ENCODE data around the gene GNA14.
"Not testable (repeated sequence)": the region's sequence is repeated elsewhere in the genome, so short reads cannot be mapped to it uniquely, and the experiment has no call there.

The GNA14 gene

GRCh38 chr9:77640741-77641580 is 7.2 kb downstream of the GNA14 start:
- no peak for DNase-seq

- no peak for DNase-seq
Measured at GRCh38 chr9:77632652-77633051, 15.5 kb downstream of the GNA14 start.

DNA sequence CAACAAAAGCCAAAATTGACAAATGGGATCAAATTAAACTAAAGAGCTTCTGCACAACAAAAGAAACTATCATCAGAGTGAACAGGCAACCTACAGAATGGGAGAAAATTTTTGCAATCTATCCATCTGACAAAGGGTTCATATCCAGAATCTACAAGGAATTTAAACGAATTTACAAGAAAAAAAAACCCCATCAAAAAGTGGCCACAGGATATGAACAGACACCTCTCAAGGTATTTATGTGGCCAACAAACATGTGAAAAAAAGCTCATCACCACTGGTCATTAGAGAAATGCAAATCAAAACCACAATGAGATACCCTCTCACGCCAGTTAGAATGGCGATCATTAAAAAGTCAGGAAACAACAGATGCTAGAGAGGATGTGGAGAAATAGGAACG is 19.3 kb downstream of the GNA14 start:
- DNase-seq, result not testable (repeated sequence)

DNA sequence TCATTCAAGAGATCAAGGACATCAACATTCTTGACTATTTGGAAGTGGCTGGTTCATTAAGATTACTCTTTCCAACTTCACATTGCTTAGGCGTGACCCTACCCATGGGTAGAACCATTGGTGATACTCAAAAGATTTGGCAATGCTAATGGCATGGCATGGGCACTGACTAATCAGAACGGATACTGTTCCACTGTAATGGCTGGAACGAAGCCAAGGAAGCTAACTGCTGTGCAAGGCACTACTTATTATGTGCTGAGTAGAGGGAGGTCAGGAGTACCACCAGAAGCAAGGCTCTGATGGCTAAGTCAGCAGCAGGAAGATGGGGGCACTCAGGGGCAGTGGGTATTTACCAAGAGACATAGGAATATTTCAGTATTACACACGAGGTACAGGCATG is 31.9 kb downstream of the GNA14 start:
- DNase-seq, result no peak

GRCh38 chr9:77614645-77615044 is 33.5 kb downstream of the GNA14 start:
- no peak for DNase-seq

DNA sequence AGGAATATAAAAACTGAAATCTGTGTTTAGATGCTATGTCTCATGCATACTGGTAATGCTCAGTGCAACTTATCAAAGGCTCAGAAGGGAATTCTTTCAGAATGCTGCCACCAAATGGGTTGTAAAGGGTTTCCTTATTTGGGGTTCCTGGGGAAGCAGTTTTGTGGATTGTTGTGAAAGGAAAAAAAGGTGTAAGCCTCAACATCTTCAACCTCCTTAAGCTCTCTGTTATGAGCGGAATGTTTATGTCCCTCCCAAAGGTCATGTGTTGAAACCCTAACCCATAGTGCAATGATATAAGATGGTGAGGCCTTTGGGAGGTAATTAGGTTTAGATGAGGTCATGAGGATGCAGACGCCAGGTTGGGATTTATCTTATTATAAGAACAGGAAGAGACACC is 41.6 kb downstream of the GNA14 start:
- no peak for DNase-seq

DNA sequence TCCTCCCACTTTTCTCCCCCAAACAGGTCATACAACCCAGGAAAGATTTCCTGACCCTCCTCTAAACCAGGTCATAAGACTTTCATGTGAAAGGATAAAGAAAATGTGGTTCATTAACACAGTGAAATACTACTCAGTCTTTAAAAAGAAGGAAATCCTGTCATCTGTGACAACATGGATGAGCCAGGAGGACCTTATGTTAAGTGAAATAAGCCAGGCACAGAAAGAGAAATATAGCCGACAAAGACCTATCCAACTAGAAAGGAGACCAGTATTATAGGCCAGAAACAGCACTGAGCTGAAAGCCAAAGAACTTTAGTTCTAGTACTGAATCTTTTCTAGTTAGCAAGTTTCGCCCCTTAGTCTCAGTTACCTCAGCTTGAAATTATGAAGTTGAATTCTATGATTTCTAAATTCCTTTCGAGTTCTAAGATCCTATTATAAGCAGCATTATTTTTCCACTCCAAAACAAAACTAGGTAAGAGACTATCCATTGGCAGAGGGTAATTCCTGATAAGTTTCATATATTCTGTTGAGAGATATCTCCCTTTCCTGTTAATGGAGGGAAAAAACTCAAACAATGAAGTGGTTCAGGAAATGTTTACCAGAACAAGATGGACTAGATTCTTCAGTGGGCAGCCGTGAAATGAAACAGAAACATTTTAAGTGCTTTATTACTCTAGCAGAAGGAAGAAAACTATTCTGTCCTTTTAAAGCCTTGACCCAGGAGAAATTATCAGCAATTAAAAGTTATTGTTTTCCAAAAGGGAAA is 42.5 kb downstream of the GNA14 start:
- DNase-seq, result no peak

DNA sequence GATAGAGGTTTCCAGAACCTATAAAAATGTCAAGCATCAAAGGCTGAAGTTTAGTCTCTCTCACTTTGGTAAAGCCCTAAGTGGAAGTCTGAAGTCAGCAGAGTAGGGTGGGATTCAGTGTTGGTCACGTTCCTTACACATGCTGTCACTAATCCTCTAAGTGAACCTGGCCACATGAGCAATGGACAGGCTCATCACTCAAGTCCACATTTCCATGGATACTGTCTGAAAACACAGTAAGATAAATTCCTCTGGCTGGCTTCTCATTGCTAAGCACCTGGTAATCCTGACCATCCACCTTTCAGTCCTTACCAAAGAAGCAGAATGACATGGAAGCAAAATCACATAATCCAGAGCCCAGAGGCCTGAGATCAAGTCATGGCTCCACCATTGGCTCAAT is 43.8 kb downstream of the GNA14 start:
- DNase-seq, result no peak

GRCh38 chr9:77602852-77603251 is 45.3 kb downstream of the GNA14 start:
- DNase-seq, result no peak

DNA sequence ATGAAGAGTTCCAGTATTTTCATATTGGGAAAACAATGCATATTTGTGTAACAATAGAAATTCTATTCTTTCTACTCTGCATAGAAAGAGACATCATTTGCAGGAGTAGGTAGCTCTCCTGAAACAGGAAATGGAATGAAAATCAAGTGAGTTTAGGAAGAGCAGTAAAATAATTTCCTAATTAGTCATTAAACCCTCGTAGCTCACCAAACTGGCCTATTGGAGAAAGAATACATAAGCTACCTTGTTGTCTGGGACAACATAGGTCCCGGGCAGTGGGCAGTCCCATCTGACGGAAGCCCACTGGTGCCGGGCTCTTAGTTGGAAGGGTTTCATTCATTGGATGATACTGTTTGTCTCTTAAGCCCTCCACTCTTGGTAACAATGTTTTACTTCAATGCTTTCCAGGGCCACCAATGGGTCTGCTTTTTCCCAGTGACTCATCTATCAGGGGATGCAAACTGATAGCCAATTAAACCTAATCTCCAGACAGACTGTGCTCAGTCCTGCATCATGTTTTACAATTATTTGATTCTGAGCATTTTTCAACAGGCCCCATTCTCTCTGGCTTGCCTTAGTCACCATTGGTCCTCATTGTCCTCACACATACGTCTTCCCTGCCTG is 46.5 kb downstream of the GNA14 start:
- DNase-seq, result no peak

DNA sequence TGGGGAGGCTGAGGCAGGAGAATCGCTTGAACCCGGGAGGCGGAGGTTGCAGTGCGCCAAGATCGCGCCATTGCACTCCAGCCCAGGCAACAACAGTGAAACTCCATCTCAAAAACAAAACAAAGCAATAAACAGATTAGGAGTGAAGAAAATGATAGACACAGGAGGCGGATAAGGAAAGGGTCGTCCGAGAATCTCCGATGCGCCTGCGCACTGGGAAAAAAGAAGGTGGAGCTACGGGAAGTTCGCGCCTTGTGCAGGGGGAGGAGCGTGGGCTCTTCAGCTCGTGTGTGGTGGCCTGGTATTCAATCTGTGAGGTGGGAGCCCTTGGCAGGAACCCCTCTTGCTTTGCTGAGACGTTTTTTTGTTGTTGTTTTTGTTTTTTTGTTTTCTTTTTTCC is 47.3 kb downstream of the GNA14 start:
- no peak for DNase-seq

DNA sequence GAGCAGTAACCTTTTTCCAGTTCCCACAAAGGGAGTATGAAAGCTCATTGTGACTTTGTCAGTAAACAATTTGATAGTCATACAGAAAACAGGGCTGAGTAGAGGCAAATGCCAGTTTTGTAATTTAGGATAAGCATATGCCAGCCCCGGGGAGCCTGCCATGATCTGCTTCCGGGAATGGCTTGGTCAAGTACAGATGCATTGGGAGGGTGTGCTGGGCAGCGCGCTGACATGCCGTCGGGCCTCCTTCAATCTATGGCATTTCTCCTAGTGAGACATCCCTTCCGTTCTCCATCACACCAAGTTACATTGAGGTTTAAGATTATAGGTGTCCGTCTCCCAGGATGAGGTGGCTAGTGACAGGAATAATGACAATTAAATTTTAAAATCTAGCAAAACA is 48.6 kb downstream of the GNA14 start:
- DNase-seq, result no peak

GRCh38 chr9:77598991-77599390 is 49.1 kb downstream of the GNA14 start:
- no peak for DNase-seq

DNA sequence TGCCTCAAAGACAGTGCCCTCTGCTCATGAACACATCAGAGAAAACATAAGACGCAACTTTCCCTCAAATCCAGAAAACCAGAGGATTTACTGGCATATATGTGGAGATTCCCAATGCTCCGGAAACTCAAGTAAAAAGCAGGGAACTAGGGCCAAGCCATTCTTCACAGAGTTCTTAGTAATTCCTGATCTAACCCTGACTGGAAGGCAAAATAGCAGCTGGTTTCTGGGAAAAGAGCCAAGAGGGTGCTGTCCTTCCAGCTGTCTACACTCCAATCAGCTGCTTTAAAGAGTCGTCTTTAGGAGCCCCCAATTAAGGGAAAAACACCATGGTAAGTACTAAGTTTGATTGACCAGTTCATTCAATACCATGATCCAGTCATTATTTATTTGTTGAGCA is 49.6 kb downstream of the GNA14 start:
- peak; percentile 13 for DNase-seq

GRCh38 chr9:77597057-77597456 is 51.1 kb downstream of the GNA14 start:
- DNase-seq, result no peak

DNA sequence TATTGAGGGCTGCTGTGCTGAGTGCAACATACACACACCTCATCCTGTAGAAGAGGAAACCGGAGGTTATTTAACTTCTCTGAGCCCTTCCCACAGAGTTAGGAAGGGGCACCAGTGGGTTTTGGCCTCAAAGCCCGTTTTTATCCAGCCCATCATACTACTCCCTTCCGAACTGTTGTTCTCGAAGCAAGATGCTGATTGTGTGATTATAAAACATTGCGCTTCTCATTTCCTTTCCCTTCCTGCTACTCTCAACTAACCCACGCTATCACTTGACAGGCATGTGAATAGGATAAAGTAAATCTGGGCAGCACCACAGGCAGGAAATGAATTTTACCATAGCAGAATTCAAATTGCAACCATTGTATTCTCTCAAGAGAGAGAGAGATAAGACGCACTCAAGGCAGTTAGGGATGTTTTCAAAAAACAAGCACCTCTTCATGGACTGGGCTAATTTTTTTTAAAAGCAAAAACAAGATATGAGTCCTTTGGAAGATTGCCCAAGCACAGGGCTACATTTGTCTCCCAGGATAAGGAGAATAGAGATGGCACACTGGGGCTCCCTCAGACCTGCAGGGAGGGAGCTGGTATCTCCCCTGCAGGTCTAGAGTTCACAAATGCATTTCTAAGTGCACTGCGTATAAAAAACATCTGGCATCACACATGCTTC is 52.6 kb downstream of the GNA14 start:
- no peak for DNase-seq

DNA sequence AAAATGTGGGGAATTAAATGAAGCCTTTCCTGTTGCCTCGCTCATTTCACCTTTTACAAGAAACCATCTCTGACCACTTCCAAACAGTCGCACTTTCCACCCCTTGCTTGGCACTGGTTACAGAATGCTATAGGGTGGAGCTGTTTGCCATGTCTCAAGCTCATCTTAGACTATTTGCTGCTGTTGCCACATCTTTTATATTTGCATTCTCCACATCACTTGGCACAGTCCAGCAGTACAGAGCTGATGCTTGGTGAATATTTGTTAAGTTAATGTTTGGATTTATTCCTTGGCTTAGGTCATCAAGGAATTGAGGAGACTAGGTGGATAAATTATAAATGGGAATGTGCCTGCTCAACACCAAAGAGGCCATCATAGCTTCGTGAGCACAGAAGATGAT is 53.2 kb downstream of the GNA14 start:
- DNase-seq, result no peak

DNA sequence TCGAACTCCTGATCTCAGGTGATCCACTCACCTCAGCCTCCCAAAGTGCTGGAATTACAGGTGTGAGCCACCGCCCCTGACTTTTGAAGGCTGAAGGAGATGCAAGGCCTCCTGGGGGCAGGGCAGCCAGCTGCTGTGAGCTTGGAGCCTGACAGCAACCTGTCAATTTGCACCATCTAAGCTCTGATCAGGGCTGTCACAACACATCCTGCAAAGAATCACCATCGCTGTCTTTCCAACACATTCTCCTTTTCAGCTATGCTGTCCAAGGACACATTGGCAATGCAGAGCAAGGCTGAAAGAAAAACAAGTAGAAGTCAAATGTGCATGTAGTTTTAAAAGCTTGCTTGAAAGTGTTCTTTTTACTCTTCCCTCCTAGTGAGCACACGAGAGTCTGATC is 54.6 kb downstream of the GNA14 start:
- DNase-seq, result no peak

GRCh38 chr9:77592476-77592875 is 55.6 kb downstream of the GNA14 start:
- DNase-seq, result no peak

- peak; percentile 85 for DNase-seq
Measured at GRCh38 chr9:77589046-77589795, 58.9 kb downstream of the GNA14 start.

DNA sequence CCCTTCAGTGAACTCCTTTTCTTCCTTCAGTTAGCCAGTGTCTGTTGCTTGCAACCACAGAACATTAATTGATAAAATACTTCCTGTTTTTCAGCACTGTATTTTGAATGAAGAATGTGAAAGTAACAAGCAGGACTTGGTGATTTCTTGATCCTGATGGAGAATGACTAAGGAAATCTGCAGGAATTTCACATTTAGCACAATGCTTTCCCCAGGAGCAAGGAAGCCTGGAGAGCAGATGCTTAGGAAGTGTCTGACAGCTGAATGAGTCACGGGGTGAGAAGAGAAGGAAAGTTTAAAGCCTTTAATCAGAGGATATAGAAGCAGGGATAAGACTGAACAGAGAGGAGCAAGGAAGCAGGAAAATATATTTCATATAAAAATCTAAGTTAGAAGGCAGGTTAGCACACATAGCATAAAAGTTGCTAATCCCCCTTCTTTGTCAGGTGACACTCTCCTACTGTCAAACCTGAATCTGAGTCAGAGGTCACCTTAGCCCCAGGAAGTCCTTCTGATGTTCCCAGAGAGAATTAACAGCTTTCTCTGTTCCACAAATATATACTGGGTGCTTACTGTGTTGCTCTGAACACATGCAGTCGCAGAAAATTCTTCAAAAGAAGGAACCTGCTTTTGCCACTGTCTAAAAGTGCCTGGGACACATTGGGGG is 59.7 kb downstream of the GNA14 start:
- DNase-seq, result no peak

DNA sequence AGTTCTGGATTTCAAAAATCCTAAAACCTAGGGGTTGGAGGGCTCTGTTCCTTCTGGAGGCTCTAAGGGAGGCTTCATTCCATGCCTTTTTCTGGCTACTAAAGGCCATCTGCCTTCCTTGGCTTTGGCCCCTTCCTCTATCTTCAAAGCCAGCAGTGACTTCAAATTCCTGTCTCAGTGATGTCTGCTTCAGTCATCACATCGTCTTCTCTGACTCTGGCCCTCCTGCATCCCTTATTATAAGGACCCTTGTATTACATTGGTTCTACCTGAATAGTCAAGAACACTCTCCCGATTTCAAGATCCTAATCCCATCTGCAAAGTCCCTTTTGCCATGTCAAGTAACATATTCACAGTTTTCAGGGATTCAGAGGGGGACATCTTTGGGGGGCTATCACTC is 60.3 kb downstream of the GNA14 start:
- DNase-seq, result no peak

Measured in NCI-H748 treated with DMSO at 0.1 percent for 48 hours (cell line).